Uterus (tissue), 2 donors: Measurements from ENCODE around the gene ZSWIM6.

Experiments used
- CTCF ChIP-seq, 4 experiments: fragments of 200-600 bp in 2 of 4; fragments of 450-650 bp in 2 of 4; sonication (generic) in 2 of 4; IDR thresholded peaks; one replicate each; pipeline ENCODE4 v1.5.1; 2016 to 2019; ENCODE audit warnings: antibody characterized with exemption in 4 of 4, mild to moderate bottlenecking in 2 of 4, moderate library complexity in 1 of 4
- POLR2A ChIP-seq, 2 donors: fragments of 450-650 bp; IDR thresholded peaks; one replicate each; pipeline ENCODE4 v1.6.1; 2016; ENCODE audit warnings: antibody characterized with exemption in 2 of 2, mild to moderate bottlenecking in 1 of 2, moderate library complexity in 1 of 2

DNA sequence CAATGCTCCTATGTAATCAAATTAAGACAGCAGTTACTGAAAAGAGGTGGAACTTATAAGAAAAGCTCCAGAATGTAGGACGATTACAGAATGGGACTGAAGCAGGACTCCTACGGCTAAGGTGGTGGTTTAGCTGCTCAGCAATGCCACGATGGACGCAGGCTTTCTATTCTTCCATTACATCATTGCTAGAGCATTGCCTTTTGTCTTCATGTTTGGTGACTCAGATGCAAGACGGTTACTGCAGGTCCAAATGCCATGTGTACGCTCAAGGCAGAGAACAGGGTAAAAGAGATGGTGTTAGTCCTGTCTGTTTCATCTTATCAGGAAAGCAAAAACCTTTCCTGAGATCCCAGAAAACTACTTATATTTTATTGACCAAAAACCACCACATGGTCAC, 255.1 kb downstream of the ZSWIM6 start:
- TF ChIP-seq CTCF (IDR thresholded peaks at IDR 0.05) (no peak), POLR2A (IDR thresholded peaks at IDR 0.05) (no peak)
